GM03348 (cell line): ENCODE measurements around the gene TOPAZ1.
A peak's percentile ranks its signal among the peaks of the same experiment; 100 is the strongest.

Experiments used
- DNase-seq: peaks from one replicate; pipeline ENCODE4 v3.0.0; 2012; ENCODE audit warnings: low spot score

The TOPAZ1 gene

DNA sequence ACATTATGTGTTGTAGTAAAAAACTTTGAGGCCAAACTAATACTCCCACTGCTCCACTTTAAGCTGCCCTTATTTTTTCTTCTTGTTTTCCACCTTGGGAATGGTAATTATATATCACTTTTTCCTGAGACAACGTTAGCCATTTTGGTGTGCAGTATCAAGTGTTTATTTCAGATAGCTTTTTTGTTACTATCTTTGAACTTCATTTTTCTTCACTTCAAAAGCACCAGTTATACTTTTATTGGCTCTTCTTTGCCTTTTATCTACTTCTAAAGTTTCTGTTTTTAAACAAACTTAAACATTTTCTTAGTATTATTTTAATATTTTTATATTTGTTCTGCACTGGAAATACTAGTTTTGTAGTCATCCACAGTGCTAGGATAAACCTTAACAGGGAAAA, 6.5 kb downstream of the TOPAZ1 start:
- DNase-seq, result no peak

- DNase-seq, result no peak
These were observed 10.8 kb downstream of the TOPAZ1 start for GRCh38 chr3:44252332-44252959.

- no peak for DNase-seq
These were observed 17.7 kb downstream of the TOPAZ1 start for GRCh38 chr3:44259404-44259803.

DNA sequence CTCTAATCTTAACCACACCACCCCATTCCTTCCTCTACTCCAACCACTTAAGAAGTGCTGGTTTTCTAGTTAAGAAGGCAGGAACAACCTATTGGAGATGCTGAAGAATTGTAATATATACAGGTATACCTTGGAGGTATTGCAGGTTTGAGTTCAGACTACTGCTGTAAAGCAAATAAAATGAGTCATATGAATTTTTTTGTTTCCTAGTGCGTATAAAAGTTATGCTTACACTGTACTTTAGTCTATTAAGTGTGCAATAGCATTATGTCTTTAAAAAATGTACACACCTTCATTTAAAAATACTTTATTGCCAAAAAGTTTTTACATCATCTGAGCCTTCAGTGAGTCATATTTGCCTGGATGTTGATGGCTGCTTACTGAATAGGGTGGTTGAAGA, 22.5 kb downstream of the TOPAZ1 start:
- no peak for DNase-seq

GRCh38 chr3:44265815-44266214, 24.1 kb downstream of the TOPAZ1 start:
- no peak for DNase-seq

DNA sequence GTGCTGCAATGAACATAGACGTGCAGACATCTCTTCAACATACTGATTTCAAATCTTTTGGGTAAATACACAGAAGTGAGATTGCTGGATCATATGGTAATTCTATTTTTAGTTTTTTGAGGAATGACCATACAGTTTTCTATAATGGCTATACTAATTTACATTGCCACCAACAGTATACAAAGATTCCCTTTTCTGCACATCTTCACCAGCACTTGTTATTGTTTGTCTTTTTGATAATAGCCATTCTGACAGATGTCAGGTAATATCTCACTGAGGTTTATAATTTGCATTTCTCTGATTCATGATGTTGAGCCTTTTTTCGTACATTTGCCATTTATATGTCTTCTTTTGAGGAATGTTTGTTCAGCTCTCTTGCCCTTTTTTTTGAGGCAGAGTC, 30.5 kb downstream of the TOPAZ1 start:
- no peak for DNase-seq

- no peak for DNase-seq
These were observed 36.2 kb downstream of the TOPAZ1 start for GRCh38 chr3:44277925-44278324.

DNA sequence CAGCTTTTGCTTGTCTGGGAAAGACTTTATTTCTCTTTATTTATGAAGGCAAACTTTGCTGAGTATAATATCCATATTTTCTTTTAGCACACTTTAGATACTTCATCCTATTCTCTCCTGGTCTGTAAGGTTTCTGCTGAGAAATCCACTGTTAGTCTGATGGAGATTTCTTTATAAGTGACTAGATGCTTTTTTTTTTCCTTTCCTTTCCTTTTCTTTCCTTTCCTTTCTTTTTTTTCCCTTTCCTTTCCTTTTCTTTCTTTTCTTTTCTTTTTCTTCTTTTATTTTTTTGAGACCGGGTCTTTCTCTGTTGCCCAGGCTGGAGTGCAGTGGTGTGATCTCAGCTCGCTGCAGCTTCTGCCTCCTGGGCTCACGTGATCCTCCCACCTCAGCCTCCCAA, 38.4 kb downstream of the TOPAZ1 start:
- no peak for DNase-seq

DNA sequence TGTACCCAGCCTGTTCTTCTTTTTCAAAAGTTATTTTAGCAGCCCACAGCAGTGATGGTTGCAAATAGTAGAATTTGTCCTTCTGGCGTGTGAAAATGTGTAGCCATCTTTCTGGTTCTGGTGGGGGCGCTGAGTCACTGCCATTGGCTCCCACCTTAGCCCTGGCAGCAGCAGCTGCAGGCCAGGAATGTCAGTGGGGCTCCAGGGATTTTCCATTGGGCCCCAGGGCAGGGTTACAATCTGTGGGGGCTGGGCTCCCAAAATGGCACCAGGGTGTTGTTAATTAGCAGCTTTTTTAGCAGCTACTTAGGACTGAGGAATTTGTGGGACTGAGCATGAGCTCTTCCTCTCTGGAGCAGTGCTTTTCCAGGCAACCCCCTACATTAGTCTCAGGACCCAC, 38.9 kb downstream of the TOPAZ1 start:
- no peak for DNase-seq

DNA sequence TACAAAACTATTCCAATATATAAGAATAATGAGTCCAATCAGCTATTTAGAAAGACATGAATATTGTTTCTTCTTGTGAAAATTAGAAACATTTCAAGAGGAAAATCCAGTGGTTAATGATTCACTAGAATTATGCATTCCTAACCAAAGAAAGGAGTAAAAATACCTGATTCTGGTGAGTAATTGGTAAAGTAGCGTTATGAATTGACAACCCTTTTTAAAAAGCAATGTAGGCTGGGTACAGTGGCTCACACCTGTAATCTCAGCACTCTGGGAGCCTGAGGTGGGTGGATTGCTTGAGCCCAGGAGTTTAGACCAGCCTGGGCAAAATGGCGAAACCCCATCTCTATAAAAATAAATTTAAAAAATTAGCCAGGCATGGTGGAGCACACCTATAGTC, 43.3 kb downstream of the TOPAZ1 start:
- DNase-seq, result no peak

GRCh38 chr3:44289882-44290462, 48.3 kb downstream of the TOPAZ1 start:
- DNase-seq, result no peak

GRCh38 chr3:44292276-44292675, 50.6 kb downstream of the TOPAZ1 start:
- no peak for DNase-seq

DNA sequence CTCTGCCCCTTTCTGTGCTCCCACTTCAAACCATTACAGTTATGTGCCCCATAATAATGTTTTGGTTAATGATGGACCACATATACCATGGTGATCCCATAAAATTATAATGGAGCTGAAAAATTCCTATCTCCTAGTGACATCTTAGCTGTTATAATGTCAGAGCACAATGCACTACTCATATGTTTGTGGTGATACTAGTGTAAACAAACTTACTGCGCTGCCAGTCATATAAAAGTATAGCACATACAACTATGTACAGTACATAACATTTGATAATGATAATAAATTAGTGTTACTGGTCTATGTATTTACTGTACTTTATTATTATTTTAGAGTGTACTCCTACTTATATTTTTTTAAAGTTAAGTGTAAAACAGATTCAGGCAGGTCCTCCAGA, 51.3 kb downstream of the TOPAZ1 start:
- no peak for DNase-seq

DNA sequence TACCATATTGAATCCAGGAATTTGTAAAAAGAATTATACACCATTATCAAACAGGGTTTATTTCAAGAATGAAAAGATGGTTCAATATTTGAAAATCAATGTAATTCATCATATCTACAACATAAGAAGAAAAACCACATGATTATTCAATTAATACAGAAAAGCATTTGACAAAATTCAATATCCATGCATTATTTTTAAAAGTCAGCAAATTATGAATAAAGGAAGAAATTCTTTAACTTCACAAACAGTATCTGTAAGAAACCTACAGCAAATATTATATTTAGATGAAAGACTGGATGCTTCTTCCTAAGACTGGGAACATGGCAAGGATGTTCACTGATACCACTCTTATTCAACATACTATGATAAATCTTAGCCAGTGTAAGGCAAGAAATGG, 55.6 kb downstream of the TOPAZ1 start:
- DNase-seq, result no peak

GRCh38 chr3:44301746-44302145, 60.1 kb downstream of the TOPAZ1 start:
- no peak for DNase-seq

DNA sequence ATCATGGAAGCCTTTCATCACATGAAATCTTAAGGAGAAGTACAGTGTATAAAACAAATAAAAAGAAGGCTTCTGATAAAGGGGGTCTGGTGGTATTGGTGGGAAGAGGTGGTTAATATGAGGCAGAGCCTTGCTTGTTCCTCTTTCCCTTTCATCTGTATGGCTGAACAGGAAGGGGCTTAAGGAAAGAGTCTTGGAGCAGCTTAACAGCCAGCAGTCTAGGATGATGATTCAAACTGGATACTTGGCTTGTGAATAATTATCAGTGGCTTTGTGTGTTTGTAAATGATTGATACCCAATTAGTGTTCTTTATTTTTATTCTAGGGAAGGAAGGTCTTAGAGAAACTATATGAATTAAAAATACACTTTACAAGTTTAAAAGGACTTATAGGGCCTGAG, 67.8 kb downstream of the TOPAZ1 start:
- DNase-seq, result no peak

- no peak for DNase-seq
These were observed 77.2 kb downstream of the TOPAZ1 start for GRCh38 chr3:44318891-44319311.

- DNase-seq, result no peak
These were observed 79.6 kb downstream of the TOPAZ1 start for GRCh38 chr3:44321335-44321734.

DNA sequence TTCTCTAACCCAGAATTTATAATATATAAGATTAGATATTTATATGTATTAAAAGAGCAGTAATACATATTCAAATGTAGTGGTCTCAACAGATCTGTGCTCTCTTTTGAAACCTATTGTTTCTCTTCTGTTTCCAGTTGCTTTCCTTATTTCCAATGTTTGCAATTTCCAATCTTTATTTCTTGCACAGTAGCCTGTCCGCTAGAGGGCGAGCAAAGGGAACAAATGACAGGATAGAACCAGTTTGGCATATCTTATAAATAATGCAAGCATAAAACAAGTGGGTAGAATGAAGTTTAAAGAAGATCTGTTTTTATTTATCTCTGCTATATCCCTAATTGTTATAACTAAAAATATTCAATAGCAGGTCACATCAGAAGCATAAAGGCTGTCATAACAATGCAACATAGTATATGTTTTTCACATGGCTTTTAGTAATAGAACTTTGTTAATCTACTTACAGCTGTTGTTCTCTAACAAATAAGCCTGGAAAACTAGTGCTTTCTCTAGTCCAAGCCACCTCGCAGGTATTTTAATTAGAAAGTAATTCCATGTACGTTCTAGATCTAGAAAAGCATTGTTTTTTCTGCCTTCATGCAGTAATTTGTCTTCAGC, 81.8 kb downstream of the TOPAZ1 start:
- peak; percentile 56 for DNase-seq

DNA sequence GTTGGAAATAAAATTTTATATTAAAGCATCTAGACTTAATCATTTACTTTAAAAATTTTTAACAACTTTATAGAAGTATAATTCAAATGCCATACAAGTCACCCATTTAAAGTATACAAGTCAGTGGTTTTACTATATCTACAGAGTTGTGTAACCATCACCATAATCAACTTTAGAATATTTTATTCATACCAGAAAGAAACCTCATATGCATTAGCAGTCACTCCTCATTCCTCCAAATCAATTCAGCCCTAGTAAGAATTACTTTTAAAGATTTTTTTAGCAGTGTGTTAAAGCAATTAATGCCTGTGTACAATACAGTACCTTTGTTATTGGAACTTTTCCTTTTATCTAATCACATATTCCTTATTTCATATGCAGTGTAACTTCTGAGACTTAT, 82.9 kb downstream of the TOPAZ1 start:
- no peak for DNase-seq

DNA sequence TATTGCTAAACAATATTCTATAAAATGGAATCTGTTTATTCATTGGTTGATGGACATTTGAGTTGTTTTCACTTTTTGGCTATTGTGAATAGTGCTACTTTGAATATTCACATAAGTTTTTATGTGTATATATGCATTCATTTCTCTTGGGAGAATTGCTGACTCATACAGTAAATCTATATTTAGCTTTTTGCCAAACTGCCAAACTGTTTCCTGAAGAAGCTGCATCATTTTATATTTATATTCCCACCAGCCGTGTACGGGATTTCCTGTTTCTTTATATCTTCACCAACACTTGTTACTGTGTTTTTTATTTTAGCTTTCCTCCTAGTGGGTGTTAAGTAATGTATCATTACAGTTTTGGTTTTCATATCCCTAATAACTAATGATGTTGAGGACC, 84.3 kb downstream of the TOPAZ1 start:
- DNase-seq, result no peak

GRCh38 chr3:44326515-44326914, 84.8 kb downstream of the TOPAZ1 start:
- DNase-seq, result no peak

GRCh38 chr3:44329946-44330345, 88.3 kb downstream of the TOPAZ1 start:
- DNase-seq, result no peak

GRCh38 chr3:44330444-44330843, 88.8 kb downstream of the TOPAZ1 start:
- no peak for DNase-seq
